HEK293 (cell line): Measurements from ENCODE around the gene AXL.
A peak's percentile ranks its signal among the peaks of the same experiment; 100 is the strongest.

Experiments
- CTCF ChIA-PET: fragments of 350-600 bp; formaldehyde crosslinking; extraction: SDS; loops from one replicate; lab custom pipeline; 2021; ENCODE audit warnings: antibody characterized with exemption; lab: Yijun Ruan, JAX
- POLR2A ChIA-PET: fragments of 300-600 bp; formaldehyde crosslinking; extraction: SDS; loops from one replicate; lab custom pipeline; 2020; ENCODE audit warnings: antibody characterized with exemption, inconsistent platforms; lab: Yijun Ruan, JAX
- H3K27ac ChIP-seq: fragments of 200-500 bp; sonication (Bioruptor generic); 2 replicates; pipeline ENCODE4 v1.5.1; 2014; ENCODE audit warnings: low read depth, low read length, control low read depth, inconsistent platforms; ENCODE audit errors: extremely low read depth
- H3K36me3 ChIP-seq, 2 experiments: fragments of 200-500 bp in 1 of 2; sonication (Bioruptor generic) in 1 of 2; 1 replicate in 1 of 2; 2 replicates in 1 of 2; pipeline ENCODE4 v1.5.1; 2014 to 2017; ENCODE audit warnings: inconsistent platforms in 2 of 2, low read length in 2 of 2; ENCODE audit not compliant: control insufficient read depth in 2 of 2, insufficient read depth in 1 of 2
- H3K4me1 ChIP-seq: fragments of 200-500 bp; sonication (Bioruptor generic); 2 replicates; pipeline ENCODE4 v1.5.1; 2014; ENCODE audit warnings: mild to moderate bottlenecking, low read length, inconsistent platforms; ENCODE audit not compliant: control insufficient read depth, insufficient read depth
- H3K4me3 ChIP-seq: 2 replicates; pipeline ENCODE4 v1.5.1; 2011; ENCODE audit warnings: low read depth, mild to moderate bottlenecking, control low read depth, low read length, moderate library complexity
- H3K9me3 ChIP-seq: fragments of 200-500 bp; sonication (Bioruptor generic); 2 replicates; pipeline ENCODE4 v1.5.1; 2014; ENCODE audit warnings: low read depth, low read length, inconsistent platforms; ENCODE audit not compliant: control insufficient read depth, insufficient read depth
- ATF2 ChIP-seq: fragments of 450-650 bp; formaldehyde crosslinking; IDR thresholded peaks from 2 replicates; pipeline ENCODE4 v1.5.1; 2016; ENCODE audit warnings: missing biosample characterization, missing genetic modification characterization, low read depth
- SALL2 ChIP-seq: fragments of 450-650 bp; formaldehyde crosslinking; IDR thresholded peaks from 2 replicates; pipeline ENCODE4 v1.5.0; 2017; ENCODE audit warnings: missing biosample characterization, mild to moderate bottlenecking, missing genetic modification characterization, borderline replicate concordance
- SP3 ChIP-seq: fragments of 450-650 bp; formaldehyde crosslinking; IDR thresholded peaks from 2 replicates; pipeline ENCODE4 v1.5.1; 2016; ENCODE audit warnings: missing biosample characterization, missing genetic modification characterization
- ZBTB17 ChIP-seq: fragments of 450-650 bp; formaldehyde crosslinking; IDR thresholded peaks from 2 replicates; pipeline ENCODE4 v1.5.1; 2016; ENCODE audit warnings: missing biosample characterization, missing genetic modification characterization
- ZBTB26 ChIP-seq: fragments of 450-650 bp; formaldehyde crosslinking; optimal IDR thresholded peaks from 2 replicates; pipeline ENCODE3; 2016; ENCODE audit warnings: missing biosample characterization, mild to moderate bottlenecking, missing genetic modification characterization
- ZFHX2 ChIP-seq: fragments of 450-650 bp; formaldehyde crosslinking; conservative IDR thresholded peaks from 2 replicates; pipeline ENCODE4 v1.5.1; 2016; ENCODE audit warnings: missing biosample characterization, missing genetic modification characterization
- ZFP69B ChIP-seq: fragments of 450-650 bp; formaldehyde crosslinking; IDR thresholded peaks from 2 replicates; pipeline ENCODE4 v1.5.1; 2016; ENCODE audit warnings: missing biosample characterization, missing genetic modification characterization
- ZNF132 ChIP-seq: fragments of 450-650 bp; formaldehyde crosslinking; IDR thresholded peaks from 2 replicates; pipeline ENCODE4 v1.5.1; 2017; ENCODE audit warnings: missing biosample characterization, missing genetic modification characterization, borderline replicate concordance
- ZNF174 ChIP-seq: fragments of 450-650 bp; formaldehyde crosslinking; IDR thresholded peaks from 2 replicates; pipeline ENCODE4 v1.5.0; 2017; ENCODE audit warnings: missing biosample characterization, mild to moderate bottlenecking, missing genetic modification characterization
- ZNF335 ChIP-seq: fragments of 450-650 bp; formaldehyde crosslinking; conservative IDR thresholded peaks from 2 replicates; pipeline ENCODE4 v1.5.1; 2016; ENCODE audit warnings: missing biosample characterization, missing genetic modification characterization
- ZNF354C ChIP-seq: fragments of 450-650 bp; formaldehyde crosslinking; IDR thresholded peaks from 2 replicates; pipeline ENCODE4 v1.5.1; 2016; ENCODE audit warnings: missing biosample characterization, missing genetic modification characterization, low read depth, borderline replicate concordance
- ZNF433 ChIP-seq: fragments of 450-650 bp; formaldehyde crosslinking; IDR thresholded peaks from 2 replicates; pipeline ENCODE4 v1.5.1; 2016; ENCODE audit warnings: missing biosample characterization, missing genetic modification characterization, low read depth
- ZNF747 ChIP-seq: fragments of 450-650 bp; formaldehyde crosslinking; IDR thresholded peaks from 2 replicates; pipeline ENCODE4 v1.5.1; 2016; ENCODE audit warnings: missing biosample characterization, missing genetic modification characterization
- ZNF777 ChIP-seq: fragments of 450-650 bp; formaldehyde crosslinking; IDR thresholded peaks from 2 replicates; pipeline ENCODE4 v1.5.1; 2017; ENCODE audit warnings: missing biosample characterization, missing genetic modification characterization, borderline replicate concordance
- ZNF785 ChIP-seq: fragments of 450-650 bp; formaldehyde crosslinking; IDR thresholded peaks from 2 replicates; pipeline ENCODE4 v1.5.1; 2016; ENCODE audit warnings: missing biosample characterization, missing genetic modification characterization
- ZSCAN30 ChIP-seq: fragments of 450-650 bp; IDR thresholded peaks from 2 replicates; pipeline ENCODE4 v1.5.1; 2018; ENCODE audit warnings: missing biosample characterization, mild to moderate bottlenecking, missing genetic modification characterization, moderate library complexity
- TF ChIP-seq, protein P1 (sequence below): fragments of 450-650 bp; formaldehyde crosslinking; IDR thresholded peaks from 2 replicates; pipeline ENCODE4 v1.5.1; 2016; ENCODE audit warnings: missing biosample characterization, missing genetic modification characterization, borderline replicate concordance
- TF ChIP-seq, protein P2 (sequence below): fragments of 450-650 bp; formaldehyde crosslinking; IDR thresholded peaks from 2 replicates; pipeline ENCODE4 v1.5.1; 2017; ENCODE audit warnings: missing biosample characterization, missing genetic modification characterization
- TF ChIP-seq, protein P3 (sequence below): fragments of 450-650 bp; formaldehyde crosslinking; IDR thresholded peaks from 2 replicates; pipeline ENCODE4 v1.5.1; 2016; ENCODE audit warnings: missing biosample characterization, missing genetic modification characterization
- TF ChIP-seq, protein P4 (sequence below): fragments of 450-650 bp; formaldehyde crosslinking; IDR thresholded peaks from 2 replicates; pipeline ENCODE4 v1.5.1; 2016; ENCODE audit warnings: missing biosample characterization, missing genetic modification characterization

The AXL gene

DNA sequence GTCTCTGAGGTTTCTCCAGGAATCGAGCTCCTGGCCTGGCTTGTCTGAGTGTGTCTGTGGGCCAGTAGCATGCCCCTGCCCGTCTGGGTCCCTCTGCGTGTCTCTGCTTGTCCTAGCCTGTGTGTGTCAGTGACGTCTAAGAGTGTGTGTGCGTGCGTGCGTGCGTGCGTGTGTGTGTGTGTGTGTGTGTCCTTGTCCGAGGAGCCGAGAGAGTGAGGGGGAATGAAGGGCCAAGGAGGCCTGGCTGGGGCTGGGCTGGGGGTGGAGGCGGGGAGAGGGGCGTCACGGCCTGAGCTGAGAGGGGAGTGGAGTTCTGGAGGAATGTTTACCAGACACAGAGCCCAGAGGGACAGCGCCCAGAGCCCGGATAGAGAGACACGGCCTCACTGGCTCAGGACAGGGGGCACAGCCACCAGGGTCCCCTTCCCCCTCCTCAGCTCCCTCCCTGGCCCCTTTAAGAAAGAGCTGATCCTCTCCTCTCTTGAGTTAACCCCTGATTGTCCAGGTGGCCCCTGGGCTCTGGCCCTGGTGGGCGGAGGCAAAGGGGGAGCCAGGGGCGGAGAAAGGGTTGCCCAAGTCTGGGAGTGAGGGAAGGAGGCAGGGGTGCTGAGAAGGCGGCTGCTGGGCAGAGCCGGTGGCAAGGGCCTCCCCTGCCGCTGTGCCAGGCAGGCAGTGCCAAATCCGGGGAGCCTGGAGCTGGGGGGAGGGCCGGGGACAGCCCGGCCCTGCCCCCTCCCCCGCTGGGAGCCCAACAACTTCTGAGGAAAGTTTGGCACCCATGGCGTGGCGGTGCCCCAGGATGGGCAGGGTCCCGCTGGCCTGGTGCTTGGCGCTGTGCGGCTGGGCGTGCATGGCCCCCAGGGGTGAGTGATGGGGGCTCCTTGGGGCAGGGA is at the start of gene AXL:
Gene AXL (plus strand): TSS at position 609 of the 893 bp plus-strand sequence. CDS start 170 bp downstream, at position 779.
- no peaks in the 10 kb centered on the region for H3K36me3 ChIP-seq
- no peak within 1 kb of the TSS for H3K4me3 ChIP-seq
- ChIA-PET CTCF (interaction anchor here (0.5 to 0.7 kb wide), 6 partner anchors 10 to 425 kb away, joined by 3 to 5 read pairs (median 3); no protein-coding TSS in a partner anchor), POLR2A (interaction anchor here (0.5 to 2.1 kb wide), 2 partner anchors 17 to 46 kb away, joined by 8 to 11 read pairs; partner anchors contain the start of gene HNRNPUL1)
- H3K9me3 ChIP-seq: no peaks in the 10 kb centered on the region
- no peak within 1 kb of the TSS for H3K27ac ChIP-seq
- H3K4me1 ChIP-seq: no peaks in the 10 kb centered on the region; the same call in 1 of the 2 replicates
- TF ChIP-seq, protein P1, sequence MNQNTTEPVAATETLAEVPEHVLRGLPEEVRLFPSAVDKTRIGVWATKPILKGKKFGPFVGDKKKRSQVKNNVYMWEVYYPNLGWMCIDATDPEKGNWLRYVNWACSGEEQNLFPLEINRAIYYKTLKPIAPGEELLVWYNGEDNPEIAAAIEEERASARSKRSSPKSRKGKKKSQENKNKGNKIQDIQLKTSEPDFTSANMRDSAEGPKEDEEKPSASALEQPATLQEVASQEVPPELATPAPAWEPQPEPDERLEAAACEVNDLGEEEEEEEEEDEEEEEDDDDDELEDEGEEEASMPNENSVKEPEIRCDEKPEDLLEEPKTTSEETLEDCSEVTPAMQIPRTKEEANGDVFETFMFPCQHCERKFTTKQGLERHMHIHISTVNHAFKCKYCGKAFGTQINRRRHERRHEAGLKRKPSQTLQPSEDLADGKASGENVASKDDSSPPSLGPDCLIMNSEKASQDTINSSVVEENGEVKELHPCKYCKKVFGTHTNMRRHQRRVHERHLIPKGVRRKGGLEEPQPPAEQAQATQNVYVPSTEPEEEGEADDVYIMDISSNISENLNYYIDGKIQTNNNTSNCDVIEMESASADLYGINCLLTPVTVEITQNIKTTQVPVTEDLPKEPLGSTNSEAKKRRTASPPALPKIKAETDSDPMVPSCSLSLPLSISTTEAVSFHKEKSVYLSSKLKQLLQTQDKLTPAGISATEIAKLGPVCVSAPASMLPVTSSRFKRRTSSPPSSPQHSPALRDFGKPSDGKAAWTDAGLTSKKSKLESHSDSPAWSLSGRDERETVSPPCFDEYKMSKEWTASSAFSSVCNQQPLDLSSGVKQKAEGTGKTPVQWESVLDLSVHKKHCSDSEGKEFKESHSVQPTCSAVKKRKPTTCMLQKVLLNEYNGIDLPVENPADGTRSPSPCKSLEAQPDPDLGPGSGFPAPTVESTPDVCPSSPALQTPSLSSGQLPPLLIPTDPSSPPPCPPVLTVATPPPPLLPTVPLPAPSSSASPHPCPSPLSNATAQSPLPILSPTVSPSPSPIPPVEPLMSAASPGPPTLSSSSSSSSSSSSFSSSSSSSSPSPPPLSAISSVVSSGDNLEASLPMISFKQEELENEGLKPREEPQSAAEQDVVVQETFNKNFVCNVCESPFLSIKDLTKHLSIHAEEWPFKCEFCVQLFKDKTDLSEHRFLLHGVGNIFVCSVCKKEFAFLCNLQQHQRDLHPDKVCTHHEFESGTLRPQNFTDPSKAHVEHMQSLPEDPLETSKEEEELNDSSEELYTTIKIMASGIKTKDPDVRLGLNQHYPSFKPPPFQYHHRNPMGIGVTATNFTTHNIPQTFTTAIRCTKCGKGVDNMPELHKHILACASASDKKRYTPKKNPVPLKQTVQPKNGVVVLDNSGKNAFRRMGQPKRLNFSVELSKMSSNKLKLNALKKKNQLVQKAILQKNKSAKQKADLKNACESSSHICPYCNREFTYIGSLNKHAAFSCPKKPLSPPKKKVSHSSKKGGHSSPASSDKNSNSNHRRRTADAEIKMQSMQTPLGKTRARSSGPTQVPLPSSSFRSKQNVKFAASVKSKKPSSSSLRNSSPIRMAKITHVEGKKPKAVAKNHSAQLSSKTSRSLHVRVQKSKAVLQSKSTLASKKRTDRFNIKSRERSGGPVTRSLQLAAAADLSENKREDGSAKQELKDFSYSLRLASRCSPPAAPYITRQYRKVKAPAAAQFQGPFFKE: no peak
- TF ChIP-seq ZNF174 (tag by site-specific recombination): no peak
- TF ChIP-seq ZBTB17 (tag by site-specific recombination): 0 out of 2 replicates have a peak, but pooled peaks have one; percentile 46
- peak; percentile 99 for TF ChIP-seq ZFP69B (tag by site-specific recombination)
- no peak for TF ChIP-seq ZSCAN30 (tag by site-specific recombination)
- TF ChIP-seq ZNF747: 0 out of 2 replicates have a peak, but pooled peaks have one; percentile 33
- peak; percentile 67; the same call in 1 of the 2 replicates for TF ChIP-seq SP3 (tag by site-specific recombination)
- TF ChIP-seq, protein P2, sequence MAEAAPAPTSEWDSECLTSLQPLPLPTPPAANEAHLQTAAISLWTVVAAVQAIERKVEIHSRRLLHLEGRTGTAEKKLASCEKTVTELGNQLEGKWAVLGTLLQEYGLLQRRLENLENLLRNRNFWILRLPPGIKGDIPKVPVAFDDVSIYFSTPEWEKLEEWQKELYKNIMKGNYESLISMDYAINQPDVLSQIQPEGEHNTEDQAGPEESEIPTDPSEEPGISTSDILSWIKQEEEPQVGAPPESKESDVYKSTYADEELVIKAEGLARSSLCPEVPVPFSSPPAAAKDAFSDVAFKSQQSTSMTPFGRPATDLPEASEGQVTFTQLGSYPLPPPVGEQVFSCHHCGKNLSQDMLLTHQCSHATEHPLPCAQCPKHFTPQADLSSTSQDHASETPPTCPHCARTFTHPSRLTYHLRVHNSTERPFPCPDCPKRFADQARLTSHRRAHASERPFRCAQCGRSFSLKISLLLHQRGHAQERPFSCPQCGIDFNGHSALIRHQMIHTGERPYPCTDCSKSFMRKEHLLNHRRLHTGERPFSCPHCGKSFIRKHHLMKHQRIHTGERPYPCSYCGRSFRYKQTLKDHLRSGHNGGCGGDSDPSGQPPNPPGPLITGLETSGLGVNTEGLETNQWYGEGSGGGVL (tag by site-specific recombination): peak; percentile 97
- peak; percentile 24; the same call in 1 of the 2 replicates for TF ChIP-seq ZNF335
- TF ChIP-seq, protein P3, sequence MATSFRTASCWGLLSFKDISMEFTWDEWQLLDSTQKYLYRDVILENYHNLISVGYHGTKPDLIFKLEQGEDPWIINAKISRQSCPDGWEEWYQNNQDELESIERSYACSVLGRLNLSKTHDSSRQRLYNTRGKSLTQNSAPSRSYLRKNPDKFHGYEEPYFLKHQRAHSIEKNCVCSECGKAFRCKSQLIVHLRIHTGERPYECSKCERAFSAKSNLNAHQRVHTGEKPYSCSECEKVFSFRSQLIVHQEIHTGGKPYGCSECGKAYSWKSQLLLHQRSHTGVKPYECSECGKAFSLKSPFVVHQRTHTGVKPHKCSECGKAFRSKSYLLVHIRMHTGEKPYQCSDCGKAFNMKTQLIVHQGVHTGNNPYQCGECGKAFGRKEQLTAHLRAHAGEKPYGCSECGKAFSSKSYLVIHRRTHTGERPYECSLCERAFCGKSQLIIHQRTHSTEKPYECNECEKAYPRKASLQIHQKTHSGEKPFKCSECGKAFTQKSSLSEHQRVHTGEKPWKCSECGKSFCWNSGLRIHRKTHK (tag by site-specific recombination): no peak
- no peak for TF ChIP-seq ZNF132
- peak; percentile 86 for TF ChIP-seq ZFHX2 (tag by site-specific recombination)
- TF ChIP-seq, protein P4, sequence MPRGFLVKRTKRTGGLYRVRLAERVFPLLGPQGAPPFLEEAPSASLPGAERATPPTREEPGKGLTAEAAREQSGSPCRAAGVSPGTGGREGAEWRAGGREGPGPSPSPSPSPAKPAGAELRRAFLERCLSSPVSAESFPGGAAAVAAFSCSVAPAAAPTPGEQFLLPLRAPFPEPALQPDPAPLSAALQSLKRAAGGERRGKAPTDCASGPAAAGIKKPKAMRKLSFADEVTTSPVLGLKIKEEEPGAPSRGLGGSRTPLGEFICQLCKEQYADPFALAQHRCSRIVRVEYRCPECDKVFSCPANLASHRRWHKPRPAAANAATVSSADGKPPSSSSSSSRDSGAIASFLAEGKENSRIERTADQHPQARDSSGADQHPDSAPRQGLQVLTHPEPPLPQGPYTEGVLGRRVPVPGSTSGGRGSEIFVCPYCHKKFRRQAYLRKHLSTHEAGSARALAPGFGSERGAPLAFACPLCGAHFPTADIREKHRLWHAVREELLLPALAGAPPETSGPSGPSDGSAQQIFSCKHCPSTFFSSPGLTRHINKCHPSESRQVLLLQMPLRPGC: no peak
- peak; percentile 88; the same call in 1 of the 2 replicates for TF ChIP-seq ZNF785 (tag by site-specific recombination)
- TF ChIP-seq SALL2 (tag by site-specific recombination): 0 out of 2 replicates have a peak, but pooled peaks have one; percentile 11
- TF ChIP-seq ZNF354C: no peak
- no peak for TF ChIP-seq ATF2 (tag by site-specific recombination)
- TF ChIP-seq ZBTB26 (tag by site-specific recombination): peak; percentile 11
- TF ChIP-seq ZNF777 (tag by site-specific recombination): peak; percentile 96; the same call in 1 of the 2 replicates
- TF ChIP-seq ZNF433 (tag by site-specific recombination): no peak
